Activated CD4-positive, alpha-beta T cell treated with anti-CD3 and anti-CD28 coated beads, Interleukin-2, amount 50 U/mL, for 16 hours (primary cell): ENCODE results near the gene GDPD3.
"Not testable (repeated sequence)": the region's sequence is repeated elsewhere in the genome, so short reads cannot be mapped to it uniquely, and the experiment has no call there.

Experiments
- DNase-seq: peaks from one replicate; pipeline ENCODE4 v3.0.0-alpha.2; 2020

GDPD3 gene, protein sequence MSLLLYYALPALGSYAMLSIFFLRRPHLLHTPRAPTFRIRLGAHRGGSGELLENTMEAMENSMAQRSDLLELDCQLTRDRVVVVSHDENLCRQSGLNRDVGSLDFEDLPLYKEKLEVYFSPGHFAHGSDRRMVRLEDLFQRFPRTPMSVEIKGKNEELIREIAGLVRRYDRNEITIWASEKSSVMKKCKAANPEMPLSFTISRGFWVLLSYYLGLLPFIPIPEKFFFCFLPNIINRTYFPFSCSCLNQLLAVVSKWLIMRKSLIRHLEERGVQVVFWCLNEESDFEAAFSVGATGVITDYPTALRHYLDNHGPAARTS

DNA sequence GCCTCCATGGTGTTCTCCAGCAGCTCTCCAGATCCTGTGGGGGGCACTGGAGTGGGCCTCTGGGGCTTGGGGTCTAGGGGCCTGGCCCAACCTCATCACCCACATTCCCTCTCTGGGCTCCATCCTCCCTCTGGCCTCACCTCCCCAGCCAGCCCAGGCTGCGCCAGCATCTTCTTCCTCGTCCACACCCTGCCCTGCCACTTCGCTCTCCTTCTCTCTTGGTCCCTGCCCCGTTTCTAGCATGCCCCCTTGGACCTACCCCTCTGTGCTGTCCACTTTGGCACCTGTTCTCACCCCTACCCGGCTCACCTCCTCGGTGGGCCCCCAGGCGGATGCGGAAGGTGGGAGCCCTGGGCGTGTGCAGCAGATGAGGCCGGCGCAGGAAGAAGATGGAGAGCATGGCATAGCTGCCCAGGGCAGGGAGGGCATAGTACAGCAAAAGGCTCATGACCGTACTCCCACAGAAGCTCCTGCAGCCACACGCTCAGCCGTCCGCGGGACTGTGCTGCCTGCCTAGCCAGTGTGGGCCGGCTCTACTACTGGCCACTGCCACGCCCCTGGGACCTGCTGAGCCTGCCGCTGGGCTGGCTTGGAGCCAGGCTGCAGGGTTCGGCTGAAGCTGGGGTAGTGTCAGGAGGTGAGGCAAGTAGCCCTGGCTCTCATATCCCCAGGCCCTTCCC is at the start of gene GDPD3:
GDPD3 (minus strand) TSS at position 507 of the 680 bp plus-strand sequence; CDS start at position 448, 59 bp downstream.
- DNase-seq: no peak

DNA sequence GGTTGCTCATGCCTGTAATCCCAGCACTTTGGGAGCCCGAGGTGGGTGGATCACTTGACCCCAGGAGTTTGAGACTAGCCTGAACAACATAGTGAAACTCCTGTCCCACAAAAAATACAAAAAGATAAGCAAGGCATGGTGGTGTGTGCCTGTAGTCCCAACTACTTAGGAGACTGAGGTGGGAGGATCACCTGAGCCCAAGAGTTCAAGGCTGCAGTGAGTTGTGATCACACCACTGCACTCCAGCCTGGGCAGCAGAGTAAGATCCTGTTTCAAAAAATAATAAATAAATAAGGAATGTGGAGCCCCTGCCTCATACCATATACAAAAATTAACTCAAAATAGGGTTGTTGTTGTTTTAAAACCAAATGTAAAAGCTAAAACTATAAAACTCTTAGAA is 43.9 kb upstream of the GDPD3 start:
- no peak for DNase-seq

- no peak for DNase-seq
Observed at GRCh38 chr16:30155188-30155587, 41.9 kb upstream of the GDPD3 start.

DNA sequence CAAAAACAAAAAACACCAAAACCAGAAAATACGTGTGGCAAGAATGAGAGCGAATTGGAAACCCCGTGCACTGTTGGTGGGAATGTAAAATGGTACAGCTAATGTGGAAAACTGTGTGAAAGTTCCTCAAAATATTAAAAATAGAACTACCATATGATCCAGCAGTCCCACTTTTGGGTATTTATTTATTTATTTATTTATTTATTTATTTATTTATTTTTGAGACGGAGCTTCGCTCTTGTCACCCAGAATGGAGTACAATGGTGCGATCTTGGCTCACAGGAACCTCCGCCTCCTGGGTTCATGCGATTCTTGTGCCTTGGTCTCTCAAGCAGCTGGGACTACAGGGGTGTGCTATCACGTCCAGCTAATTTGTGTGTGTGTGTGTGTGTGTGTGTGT is 39.2 kb upstream of the GDPD3 start:
- no peak for DNase-seq

DNA sequence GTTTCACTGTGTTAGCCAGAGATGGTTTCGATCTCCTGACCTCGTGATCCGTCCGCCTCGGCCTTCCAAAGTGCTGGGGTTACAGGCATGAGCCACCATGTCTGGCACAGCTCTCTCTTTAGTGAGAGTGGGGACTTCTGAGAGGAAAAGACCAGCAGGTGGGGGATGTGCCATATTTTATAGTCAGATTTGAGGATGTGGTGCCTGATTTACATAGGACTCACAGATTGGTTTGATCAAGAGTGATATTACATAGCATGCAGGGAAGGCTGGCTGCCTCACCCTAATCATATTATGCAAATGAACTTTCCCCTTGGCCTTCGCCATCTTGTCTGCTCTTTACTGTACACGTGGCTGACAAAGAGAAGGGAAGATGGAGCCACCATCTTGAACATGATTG is 37.8 kb upstream of the GDPD3 start:
- DNase-seq: no peak

GRCh38 chr16:30149250-30149930 is 36.1 kb upstream of the GDPD3 start:
- DNase-seq: no peak

DNA sequence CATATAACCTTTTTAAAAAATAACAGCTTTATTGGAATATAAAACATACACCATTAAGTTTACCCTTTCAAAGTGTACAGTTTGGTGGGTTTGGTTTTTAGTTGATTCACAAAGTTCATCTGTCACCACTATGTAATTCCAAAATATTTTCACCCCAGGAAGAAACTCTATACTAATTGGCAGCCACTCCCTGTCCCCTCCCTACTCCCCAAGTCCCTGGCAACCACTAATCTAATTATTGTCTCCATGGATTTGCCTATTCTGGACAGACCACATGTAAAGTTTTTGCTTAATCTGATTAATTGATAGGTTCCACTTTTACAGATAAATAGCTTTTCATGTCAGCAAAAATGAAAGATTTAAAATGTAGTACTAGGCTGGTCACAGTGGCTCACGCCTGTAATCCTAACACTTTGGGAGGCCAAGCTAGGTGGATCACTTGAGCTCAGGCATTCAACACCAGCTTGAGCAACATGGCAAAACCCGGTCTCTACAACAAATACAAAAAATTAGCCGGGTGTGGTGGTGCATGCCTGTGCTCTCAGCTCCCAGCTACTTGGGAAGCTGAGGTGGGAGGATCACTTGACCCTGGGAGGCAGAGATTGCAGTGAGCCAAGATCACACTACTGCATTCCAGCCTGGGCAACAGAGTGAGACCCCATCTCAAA is 34.6 kb upstream of the GDPD3 start:
- DNase-seq: no peak

DNA sequence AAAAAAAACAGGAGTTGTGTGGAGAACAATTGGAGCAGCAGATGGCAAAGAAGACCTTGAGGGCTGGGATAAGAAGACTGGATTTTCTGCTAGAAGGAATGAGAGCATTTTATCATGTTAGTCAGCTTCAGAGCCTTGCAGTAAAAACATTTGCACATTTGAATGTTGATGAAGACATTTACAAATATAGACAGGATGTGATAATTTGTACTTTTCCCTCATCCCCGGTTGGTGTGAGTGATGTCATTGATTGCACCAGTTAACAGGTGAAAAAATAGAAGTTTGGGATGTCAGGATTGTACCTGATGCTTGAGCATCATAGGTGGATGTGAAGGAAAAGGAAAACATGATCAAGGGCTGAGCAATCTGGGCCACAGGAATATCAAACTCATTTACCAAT is 32.3 kb upstream of the GDPD3 start:
- no peak for DNase-seq

DNA sequence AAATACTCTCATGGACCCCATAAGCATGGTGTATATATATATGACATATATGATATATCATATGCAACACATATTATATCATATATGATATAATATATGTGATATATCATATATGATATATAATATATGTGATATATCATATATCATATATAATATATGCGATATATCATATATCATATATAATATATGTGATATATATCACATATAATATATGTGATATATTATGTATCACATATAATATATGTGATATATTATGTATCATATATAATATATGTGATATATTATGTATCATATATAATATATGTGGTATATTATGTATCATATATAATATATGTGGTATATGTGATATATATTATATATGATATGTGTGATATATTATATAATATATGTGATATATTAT is 31.6 kb upstream of the GDPD3 start:
- DNase-seq: no peak

DNA sequence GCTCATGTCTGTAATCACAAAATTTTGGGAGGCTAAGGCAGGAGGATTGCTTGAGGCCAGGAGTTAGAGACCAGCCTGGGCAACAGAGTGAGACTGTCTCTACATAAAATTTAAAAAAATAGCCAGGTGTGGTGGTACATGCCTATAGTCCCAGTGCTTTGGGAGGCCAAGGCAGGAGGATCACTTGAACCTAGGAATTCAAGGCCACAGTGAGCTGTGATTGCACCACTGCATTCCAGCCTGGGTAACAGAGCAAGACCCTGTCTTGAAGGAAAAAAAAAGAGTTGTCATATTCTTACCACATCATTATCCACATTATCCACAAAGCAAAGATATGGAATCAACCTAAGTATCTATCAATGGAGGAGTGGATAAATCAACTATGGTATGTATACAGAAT is 30.7 kb upstream of the GDPD3 start:
- no peak for DNase-seq

DNA sequence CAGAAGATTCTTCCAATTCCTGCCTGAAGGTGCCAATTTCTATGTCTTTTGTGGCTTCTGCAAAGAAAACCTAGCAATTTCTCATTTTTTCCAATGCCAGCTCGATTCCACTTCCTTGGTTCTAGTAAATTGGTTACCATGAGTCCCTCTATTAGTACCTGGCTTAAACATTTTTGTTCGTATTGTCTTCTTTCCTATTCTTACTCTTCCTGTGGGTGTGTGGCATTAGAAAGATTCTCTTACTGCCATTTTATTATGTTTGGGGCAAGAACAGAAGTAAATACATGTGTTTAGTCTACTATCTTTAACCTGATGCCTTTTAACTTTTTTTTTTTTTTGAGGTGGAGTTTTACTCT is 30.0 kb upstream of the GDPD3 start:
- no peak for DNase-seq

GRCh38 chr16:30142672-30143346 is 29.5 kb upstream of the GDPD3 start:
- no peak for DNase-seq

DNA sequence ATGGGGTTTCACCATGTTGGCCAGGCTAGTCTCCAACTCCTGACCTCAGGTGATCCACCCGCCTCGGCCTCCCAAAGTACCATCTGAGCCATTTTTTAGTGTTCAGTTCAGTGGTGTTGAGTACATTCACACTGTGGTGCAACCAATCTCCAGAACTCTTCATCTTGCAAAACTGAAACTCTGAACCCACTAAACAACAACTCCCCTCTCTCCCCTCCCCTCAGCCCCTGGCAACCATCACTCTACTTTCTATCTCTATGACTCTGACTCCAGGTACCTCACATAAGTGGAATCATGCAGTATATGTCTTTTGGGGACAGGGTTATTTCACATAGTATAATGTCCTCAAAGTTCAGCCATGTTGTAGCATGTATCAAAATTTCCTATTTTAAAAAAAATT is 28.4 kb upstream of the GDPD3 start:
- no peak for DNase-seq

DNA sequence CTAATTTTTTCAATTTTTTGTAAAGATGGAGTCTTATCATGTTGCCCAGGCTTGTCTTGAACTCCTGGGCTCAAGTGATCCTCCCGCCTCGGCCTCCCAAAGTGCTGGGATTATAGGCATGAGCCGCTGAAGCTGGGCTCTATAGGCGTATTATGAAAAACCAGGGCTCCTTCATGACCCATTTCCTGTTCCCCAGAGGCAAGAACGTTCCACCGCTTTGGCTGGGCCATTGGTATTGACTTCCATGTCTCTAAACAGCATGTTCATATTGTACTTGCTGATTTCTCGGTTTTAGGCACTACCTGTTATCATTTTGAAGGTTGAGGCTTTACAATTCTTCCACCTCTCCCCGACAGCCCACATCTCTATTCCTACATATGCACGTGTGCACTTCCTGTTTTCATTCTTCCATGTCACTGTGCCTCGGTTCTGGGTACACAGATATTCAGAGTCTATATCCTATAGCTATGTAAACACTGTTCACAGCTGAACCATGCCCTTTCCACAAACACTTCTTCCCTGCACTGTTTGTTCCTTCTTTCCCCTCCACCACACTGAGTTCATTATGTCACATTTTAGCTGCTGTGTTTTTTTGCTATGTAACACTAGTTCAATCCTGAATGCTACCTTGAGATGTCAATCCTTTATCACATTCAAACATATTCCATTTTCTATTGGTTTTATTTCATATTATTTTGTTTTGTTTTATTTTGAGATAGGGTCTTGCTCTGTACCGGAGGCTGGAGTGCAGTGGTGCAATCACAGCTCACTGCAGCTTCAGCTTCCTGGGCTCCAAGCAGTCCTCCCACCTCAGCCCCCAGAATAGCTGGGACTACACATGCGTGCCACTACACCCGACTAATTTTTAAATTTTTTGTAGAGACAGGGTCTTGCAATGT is 26.5 kb upstream of the GDPD3 start:
- DNase-seq: no peak

- no peak for DNase-seq
Observed at GRCh38 chr16:30137897-30138296, 24.6 kb upstream of the GDPD3 start.

GRCh38 chr16:30136971-30137605 is 23.8 kb upstream of the GDPD3 start:
- DNase-seq: no peak

GRCh38 chr16:30132591-30132990 is 19.3 kb upstream of the GDPD3 start:
- DNase-seq: no peak

DNA sequence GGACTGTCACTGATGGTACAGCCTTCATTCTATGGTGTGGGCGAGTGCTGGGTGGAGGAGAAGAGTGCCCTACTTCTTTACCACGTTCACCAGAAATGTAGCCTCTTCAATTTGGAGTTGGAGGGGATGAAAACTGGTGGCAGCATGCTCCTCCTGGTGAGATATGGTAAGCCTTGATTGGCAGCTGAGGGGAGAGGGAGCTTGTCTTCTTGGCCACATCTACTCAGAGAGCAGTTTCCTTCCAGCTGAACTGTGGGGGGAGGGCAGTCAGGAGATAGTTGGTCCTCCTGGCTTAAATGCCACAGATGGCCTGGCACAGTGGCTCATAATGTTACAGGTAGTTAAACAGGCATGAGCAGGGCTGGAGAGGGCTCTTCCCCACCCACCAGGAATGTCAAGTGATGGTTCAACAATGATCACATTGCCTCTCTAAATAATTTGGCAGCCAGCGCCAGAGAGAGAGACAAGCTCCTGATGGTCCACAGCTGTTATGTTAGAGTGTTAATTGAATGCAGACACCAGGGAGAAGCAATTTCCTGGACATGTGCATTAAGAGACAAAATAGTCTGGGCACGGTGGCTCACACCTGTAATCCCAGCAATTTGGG is 18.6 kb upstream of the GDPD3 start:
- DNase-seq: no peak

- no peak for DNase-seq
Observed at GRCh38 chr16:30127993-30128392, 14.7 kb upstream of the GDPD3 start.

- not testable (repeated sequence) for DNase-seq
Observed at GRCh38 chr16:30125690-30126089, 12.4 kb upstream of the GDPD3 start.

- DNase-seq: no peak
Observed at GRCh38 chr16:30124985-30125379, 11.6 kb upstream of the GDPD3 start.
